OCI-LY7 (cell line): ENCODE results near the gene CMSS1. TPM values are rescaled to one million over a fixed set of nuclear protein-coding genes. Genes with fewer than 3 reads are reported as not detected.

Experiments
- BruUV-seq: library from RNA; stranded (reverse); fragments of 400-500 nt; replicated peaks from 2 replicates; lab custom pipeline; 2021; lab: Mats Ljungman, UMichigan
- CTCF ChIA-PET: fragments of 300-600 bp; sonication (Branson Sonifier 250); formaldehyde crosslinking; loops from one replicate; lab custom pipeline; 2022; ENCODE audit warnings: antibody characterized with exemption; ENCODE audit not compliant: unreplicated experiment; lab: Charles Lee
- POLR2A ChIA-PET: fragments of 300-600 bp; sonication (Branson Sonifier 250); formaldehyde crosslinking; loops from one replicate; lab custom pipeline; 2022; ENCODE audit warnings: antibody characterized with exemption; lab: Charles Lee
- DNase-seq: peaks from one replicate; pipeline ENCODE4 v3.0.0-alpha.2; 2015; ENCODE audit warnings: low spot score
- H2AFZ ChIP-seq: fragments of 200-600 bp; sonication (generic), shearing (Covaris generic); 2 replicates; pipeline ENCODE4 v1.6.1; 2014; ENCODE audit warnings: mild to moderate bottlenecking, antibody characterized with exemption, low read length, moderate library complexity
- H3K27ac ChIP-seq: fragments of 200-600 bp; sonication (generic); 2 replicates; pipeline ENCODE4 v1.5.1; 2014; ENCODE audit warnings: mixed run types, low read depth, mild to moderate bottlenecking, moderate library complexity, low read length, inconsistent platforms; ENCODE audit not compliant: poor library complexity, severe bottlenecking
- H3K36me3 ChIP-seq: fragments of 200-600 bp; sonication (generic); 2 replicates; pipeline ENCODE4 v1.6.1; 2014; ENCODE audit warnings: mild to moderate bottlenecking, antibody characterized with exemption, low read length, moderate library complexity, mixed read lengths; ENCODE audit not compliant: insufficient read depth
- H3K4me1 ChIP-seq: fragments of 200-600 bp; sonication (generic); 2 replicates; pipeline ENCODE4 v1.5.1; 2014; ENCODE audit warnings: mild to moderate bottlenecking, low read length; ENCODE audit not compliant: insufficient read depth, poor library complexity, severe bottlenecking
- H3K4me2 ChIP-seq: fragments of 200-600 bp; sonication (generic); 2 replicates; pipeline ENCODE4 v1.6.1; 2014; ENCODE audit warnings: mild to moderate bottlenecking, low read length
- H3K4me3 ChIP-seq: fragments of 200-600 bp; sonication (generic); 2 replicates; pipeline ENCODE4 v1.5.1; 2014; ENCODE audit warnings: mild to moderate bottlenecking, low read depth, low read length; ENCODE audit not compliant: poor library complexity, severe bottlenecking
- H3K79me2 ChIP-seq: fragments of 200-600 bp; sonication (generic); 2 replicates; pipeline ENCODE4 v1.6.1; 2016; ENCODE audit warnings: low read depth, mild to moderate bottlenecking, low read length, moderate library complexity, mixed read lengths; ENCODE audit not compliant: insufficient read depth
- H3K9me2 ChIP-seq: fragments of 200-600 bp; sonication (generic); 2 replicates; pipeline ENCODE4 v1.6.1; 2016; ENCODE audit warnings: mild to moderate bottlenecking, low read length, mixed read lengths; ENCODE audit not compliant: insufficient read depth
- H3K9me3 ChIP-seq: fragments of 200-600 bp; sonication (generic); 2 replicates; pipeline ENCODE4 v1.6.1; 2014; ENCODE audit warnings: mild to moderate bottlenecking, mixed run types, low read length, mixed read lengths
- H4K20me1 ChIP-seq: fragments of 200-600 bp; sonication (generic); 2 replicates; pipeline ENCODE4 v1.6.1; 2014; ENCODE audit warnings: mild to moderate bottlenecking, antibody characterized with exemption, low read length, moderate library complexity, mixed read lengths; ENCODE audit not compliant: insufficient read depth
- EZH2phosphoT487 ChIP-seq: fragments of 200-600 bp; sonication (generic); IDR thresholded peaks from 2 replicates; pipeline ENCODE4 v1.6.1; 2018; ENCODE audit warnings: low read depth, borderline replicate concordance, mild to moderate bottlenecking, mixed run types, antibody characterized with exemption, low read length, moderate library complexity, mixed read lengths
- intact Hi-C: fragments of 100-400 bp; cut with micrococcal nuclease; formaldehyde crosslinking; loops from one replicate; pipeline ENCODE4 v1.10.0; 2022; ENCODE audit not compliant: unreplicated experiment
- total RNA-seq, 2 experiments: library from RNA; depleted of rRNA in 1 of 2; stranded (reverse); fragments of >200 nt in 1 of 2; shearing (Covaris generic) in 1 of 2; gene quantifications; 2 replicates each; pipeline ENCODE4 v1.2.3, GENCODE V29; 2014 to 2022
- TF ChIP-seq, protein P1 (sequence below): fragments of 200-600 bp; sonication (generic); conservative IDR thresholded peaks from 2 replicates; pipeline ENCODE4 v1.5.1; 2014; ENCODE audit warnings: mild to moderate bottlenecking, antibody characterized with exemption, low read length, moderate library complexity, mixed read lengths

Gene CMSS1
- total RNA-seq, 2 experiments from 2014 or later = 25.7 to 46.6 TPM

DNA sequence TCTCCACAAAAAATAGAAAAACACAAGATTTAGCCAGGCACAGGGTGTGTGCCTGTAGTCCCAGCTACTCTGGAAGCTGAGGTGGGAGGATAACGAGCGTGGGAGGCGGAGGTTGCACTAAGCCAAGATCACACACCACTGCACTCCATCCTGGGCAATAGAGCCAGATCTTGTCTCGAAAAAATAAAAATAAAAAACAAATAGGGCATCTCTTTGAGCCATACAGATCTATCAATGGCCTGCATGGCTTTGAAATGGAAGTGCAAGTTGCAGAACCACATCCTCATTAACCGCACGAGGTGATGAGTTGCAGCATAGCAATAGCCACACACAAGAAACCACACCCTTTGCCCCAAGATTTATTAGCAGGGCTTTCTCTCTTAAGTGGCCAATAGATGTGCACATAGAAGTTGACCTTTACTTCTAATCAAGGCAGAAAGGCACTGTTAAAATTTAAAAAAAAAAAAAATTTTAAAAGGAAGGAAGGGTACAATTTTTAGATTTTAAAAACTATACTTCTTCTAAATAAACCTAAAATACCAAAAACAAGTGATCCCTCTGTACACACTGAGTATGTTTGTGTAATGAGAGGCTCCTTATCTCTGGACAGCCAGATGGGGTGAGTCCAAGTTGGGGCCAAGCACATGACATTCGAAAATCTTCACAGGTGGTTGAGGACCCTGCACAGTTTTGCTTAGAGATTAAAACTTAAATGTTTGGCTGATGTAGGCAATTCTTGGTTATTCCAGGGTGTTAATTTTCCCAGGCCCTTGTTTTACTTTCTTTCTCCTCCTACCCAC lies 243.2 kb downstream of the CMSS1 start:
- no peak for DNase-seq
- ChIA-PET CTCF (no interaction called here), POLR2A (interaction anchor here (0.7 to 0.9 kb wide), 2 partner anchors 28 to 193 kb away, joined by 3 read pairs; no protein-coding TSS in a partner anchor)
- no TSS peak for BruUV-seq
- Histone ChIP-seq H3K79me2 (no peaks in the 10 kb centered on the region), H3K9me3 (no peaks in the 10 kb centered on the region), H3K36me3 (no peaks in the 10 kb centered on the region), H3K4me3 (no peak overlapping the region), H3K27ac (no peak overlapping the region), H4K20me1 (no peaks in the 10 kb centered on the region), H2AFZ (no peak overlapping the region), H3K4me1 (no peaks in the 10 kb centered on the region), H3K4me2 (no peak overlapping the region), H3K9me2 (no peaks in the 10 kb centered on the region)
- intact Hi-C loops = loop anchor here (10.0 kb wide), 1 partner anchor 534 kb away; no protein-coding TSS in a partner anchor
- TF ChIP-seq, protein P1, sequence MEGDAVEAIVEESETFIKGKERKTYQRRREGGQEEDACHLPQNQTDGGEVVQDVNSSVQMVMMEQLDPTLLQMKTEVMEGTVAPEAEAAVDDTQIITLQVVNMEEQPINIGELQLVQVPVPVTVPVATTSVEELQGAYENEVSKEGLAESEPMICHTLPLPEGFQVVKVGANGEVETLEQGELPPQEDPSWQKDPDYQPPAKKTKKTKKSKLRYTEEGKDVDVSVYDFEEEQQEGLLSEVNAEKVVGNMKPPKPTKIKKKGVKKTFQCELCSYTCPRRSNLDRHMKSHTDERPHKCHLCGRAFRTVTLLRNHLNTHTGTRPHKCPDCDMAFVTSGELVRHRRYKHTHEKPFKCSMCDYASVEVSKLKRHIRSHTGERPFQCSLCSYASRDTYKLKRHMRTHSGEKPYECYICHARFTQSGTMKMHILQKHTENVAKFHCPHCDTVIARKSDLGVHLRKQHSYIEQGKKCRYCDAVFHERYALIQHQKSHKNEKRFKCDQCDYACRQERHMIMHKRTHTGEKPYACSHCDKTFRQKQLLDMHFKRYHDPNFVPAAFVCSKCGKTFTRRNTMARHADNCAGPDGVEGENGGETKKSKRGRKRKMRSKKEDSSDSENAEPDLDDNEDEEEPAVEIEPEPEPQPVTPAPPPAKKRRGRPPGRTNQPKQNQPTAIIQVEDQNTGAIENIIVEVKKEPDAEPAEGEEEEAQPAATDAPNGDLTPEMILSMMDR = no peak
- no peak for TF ChIP-seq EZH2phosphoT487

DNA sequence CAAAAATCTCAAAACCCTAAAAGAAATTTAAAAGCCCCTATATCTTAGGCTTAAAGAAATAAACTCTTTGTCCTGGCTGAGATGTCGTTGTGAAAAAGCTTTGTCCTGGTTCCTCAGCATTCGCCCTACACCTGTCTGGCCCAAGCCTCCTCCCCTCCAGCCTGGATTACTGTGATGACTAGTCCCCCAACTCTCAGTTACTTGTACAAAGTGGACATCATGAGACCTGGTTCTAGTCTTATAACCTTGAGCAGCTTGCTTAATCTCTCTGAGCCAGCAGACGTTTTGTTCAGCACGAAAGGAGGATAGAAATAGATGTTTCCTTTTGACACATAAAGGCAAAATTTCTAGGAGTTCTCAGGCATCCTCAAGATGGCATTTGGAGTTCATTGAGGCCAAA lies 245.0 kb downstream of the CMSS1 start:
- ChIA-PET CTCF (no interaction called here), POLR2A (no interaction called here)
- H4K20me1 ChIP-seq = no peaks in the 10 kb centered on the region
- no peak overlapping the region for H3K4me2 ChIP-seq
- H3K27ac ChIP-seq = no peak overlapping the region
- no peak for DNase-seq
- intact Hi-C loops = loop anchor here (10.0 kb wide), 1 partner anchor 532 kb away; no protein-coding TSS in a partner anchor
- TF ChIP-seq EZH2phosphoT487 = no peak
- TF ChIP-seq, protein P1 = no peak
- H3K4me3 ChIP-seq = no peak overlapping the region
- H3K4me1 ChIP-seq = no peaks in the 10 kb centered on the region
- no TSS peak for BruUV-seq
- no peaks in the 10 kb centered on the region for H3K79me2 ChIP-seq
- no peaks in the 10 kb centered on the region for H3K36me3 ChIP-seq
- H3K9me3 ChIP-seq = no peaks in the 10 kb centered on the region
- no peaks in the 10 kb centered on the region for H3K9me2 ChIP-seq
- no peak overlapping the region for H2AFZ ChIP-seq
